GM12892 (cell line): Measurements from ENCODE around the gene B3GNT9.

Source experiments
- DNase-seq: peaks from one replicate; pipeline ENCODE4 v3.0.0; 2011; ENCODE audit not compliant: insufficient read length
- FAIRE-seq: peaks from 2 replicates; lab custom pipeline; 2011; peaks lifted over from hg19 to GRCh38; lab: Jason Lieb, UNC
- POLR2A ChIP-seq: IDR thresholded peaks from 2 replicates; pipeline ENCODE4 v1.6.1; 2011; ENCODE audit warnings: low read depth, low read length, control low read depth
- POLR2AphosphoS5 ChIP-seq: IDR thresholded peaks from 2 replicates; pipeline ENCODE4 v1.6.1; 2011; ENCODE audit warnings: low read depth, low read length, control low read depth
- TAF1 ChIP-seq: IDR thresholded peaks from 2 replicates; pipeline ENCODE4 v1.6.1; 2011; ENCODE audit warnings: low read depth, mild to moderate bottlenecking, control low read depth, low read length, borderline replicate concordance

B3GNT9 gene

DNA sequence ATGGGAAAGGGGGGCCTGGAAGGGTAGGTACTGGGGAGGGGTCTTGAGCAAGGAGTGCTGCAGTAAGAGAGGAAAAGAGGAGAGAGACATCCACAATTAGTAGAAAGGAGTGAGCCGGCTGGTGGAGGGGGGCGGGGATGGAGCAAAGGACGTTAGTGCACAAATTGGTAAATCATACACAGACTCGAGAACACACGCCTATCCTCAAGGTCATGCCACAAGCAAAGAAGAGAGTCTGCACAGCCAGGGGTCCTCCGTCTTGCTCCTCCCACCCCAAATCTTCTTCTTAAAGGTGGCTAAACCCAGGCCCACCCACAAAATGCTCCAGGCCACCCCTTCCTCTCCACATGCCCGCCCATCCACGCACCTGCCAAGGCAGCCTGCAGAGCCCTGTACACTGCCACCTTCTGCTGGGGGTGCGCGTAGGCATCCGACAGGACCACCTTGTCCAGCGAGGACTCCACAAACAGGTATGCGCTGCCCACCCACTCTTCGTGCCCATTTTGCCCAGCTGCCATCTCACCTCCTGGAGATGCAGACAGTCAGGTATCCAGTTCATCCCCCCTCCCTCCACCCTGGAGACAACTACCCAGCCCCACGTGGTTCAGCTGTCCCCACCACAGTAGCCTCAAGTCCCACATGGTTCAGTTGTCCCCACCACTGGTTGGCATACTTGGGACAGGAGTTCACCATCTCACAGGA lies 5.5 kb upstream of the B3GNT9 start:
- FAIRE-seq (no peak), DNase-seq (no peak)
- TF ChIP-seq POLR2A (no peak), TAF1 (no peak), POLR2AphosphoS5 (no peak)

- TF ChIP-seq POLR2AphosphoS5 (no peak), TAF1 (no peak), POLR2A (no peak)
- DNase-seq (peak; percentile 95), FAIRE-seq (peak; percentile 87)
Measured at GRCh38 chr16:67155295-67156142, 4.7 kb upstream of the B3GNT9 start.

DNA sequence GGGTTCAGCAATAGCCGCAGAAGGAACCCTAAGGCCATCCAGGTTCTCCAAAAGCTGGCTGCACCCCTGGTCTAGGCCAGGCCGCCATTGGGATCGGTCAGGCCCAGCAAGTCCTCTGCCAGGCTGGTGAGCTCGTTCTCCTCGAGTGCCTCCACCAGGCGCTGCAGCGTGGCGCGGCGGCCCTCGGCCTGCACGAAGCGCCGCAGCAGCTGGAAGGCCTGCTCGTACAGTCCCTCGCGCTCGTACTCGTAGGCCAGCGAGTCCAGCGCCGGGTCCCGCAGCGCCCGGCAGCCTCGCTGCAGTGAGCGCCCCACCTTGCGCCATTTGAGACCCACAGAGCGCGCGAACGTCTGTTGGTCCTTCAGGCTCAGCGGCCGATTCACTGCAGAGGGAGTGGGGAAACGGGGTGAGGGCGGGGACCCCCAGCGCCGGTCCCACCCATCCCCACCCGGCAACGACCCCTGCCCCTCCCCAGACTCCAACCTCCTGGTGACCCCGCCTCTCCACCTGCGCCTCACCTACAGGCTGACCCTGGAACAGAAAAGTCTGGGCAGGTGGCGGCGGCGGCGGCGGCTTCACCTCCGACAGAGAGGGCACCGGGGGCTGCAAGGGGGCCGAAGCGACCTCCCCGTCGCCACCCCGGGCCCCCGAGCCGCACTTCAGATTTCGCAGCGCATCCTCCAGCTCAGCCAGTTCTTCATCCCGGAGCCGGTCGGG lies 3.9 kb upstream of the B3GNT9 start:
- DNase-seq (no peak), FAIRE-seq (no peak)
- TF ChIP-seq POLR2AphosphoS5 = no peak
- TF ChIP-seq TAF1 = no peak
- TF ChIP-seq POLR2A = no peak

DNA sequence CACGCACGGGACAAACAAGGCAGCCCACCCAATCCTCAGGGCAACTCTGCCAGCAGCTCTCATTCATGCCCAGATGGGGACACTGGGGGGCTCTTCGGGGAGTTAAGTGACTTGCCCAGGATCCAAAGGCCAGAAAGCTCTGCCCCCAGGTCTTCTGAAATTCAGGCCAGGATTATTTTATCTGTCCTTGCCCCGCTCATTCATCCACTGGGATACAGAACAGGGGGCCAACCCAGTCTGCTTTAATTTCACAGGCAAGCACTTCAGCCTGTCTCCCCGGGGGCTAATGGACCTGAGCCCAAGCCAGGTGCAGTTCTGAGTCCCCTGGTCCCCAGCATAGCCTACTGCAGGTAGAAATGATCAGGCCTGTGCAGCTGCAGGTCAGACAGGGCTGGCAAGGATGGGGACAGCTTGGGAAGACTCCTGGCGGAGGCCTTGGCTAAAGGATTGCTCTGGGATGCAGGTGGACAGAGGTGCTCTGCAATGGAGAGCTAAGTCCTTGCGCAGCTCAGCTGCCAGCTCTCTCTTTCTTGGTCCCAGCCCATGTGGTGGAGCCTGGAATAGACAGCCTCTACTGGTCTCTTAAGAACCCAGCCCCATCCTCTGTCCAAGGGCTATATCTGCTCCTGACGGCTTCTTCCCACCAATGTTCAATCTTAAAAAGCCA lies 766 bp upstream of the B3GNT9 start:
- FAIRE-seq (no peak), DNase-seq (no peak)
- TF ChIP-seq POLR2A = no peak
- TF ChIP-seq POLR2AphosphoS5 = no peak
- no peak for TF ChIP-seq TAF1

GRCh38 chr16:67150047-67150832 lies 558 bp downstream of the B3GNT9 start:
- FAIRE-seq = peak; percentile 92

GRCh38 chr16:67149276-67150046 lies 1.3 kb downstream of the B3GNT9 start:
- DNase-seq (no peak), FAIRE-seq (no peak)
- no peak for TF ChIP-seq TAF1
- no peak for TF ChIP-seq POLR2A
- TF ChIP-seq POLR2AphosphoS5 = no peak

More at GRCh38 chr16:67150047-67150832, 558 bp downstream of the B3GNT9 start:
- TF ChIP-seq POLR2AphosphoS5 = no peak; the same call in 1 of the 2 replicates
- TF ChIP-seq POLR2A = no peak
- TF ChIP-seq TAF1 = no peak
- DNase-seq = peak; percentile 70

- FAIRE-seq = no peak
- no peak for DNase-seq
- TF ChIP-seq POLR2AphosphoS5 (no peak), TAF1 (no peak), POLR2A (no peak)
Measured at GRCh38 chr16:67148656-67149275, 2.0 kb downstream of the B3GNT9 start.

- FAIRE-seq (no peak), DNase-seq (no peak)
- TF ChIP-seq POLR2A (no peak), POLR2AphosphoS5 (no peak), TAF1 (no peak)
Measured at GRCh38 chr16:67148221-67148620, 2.6 kb downstream of the B3GNT9 start.

DNA sequence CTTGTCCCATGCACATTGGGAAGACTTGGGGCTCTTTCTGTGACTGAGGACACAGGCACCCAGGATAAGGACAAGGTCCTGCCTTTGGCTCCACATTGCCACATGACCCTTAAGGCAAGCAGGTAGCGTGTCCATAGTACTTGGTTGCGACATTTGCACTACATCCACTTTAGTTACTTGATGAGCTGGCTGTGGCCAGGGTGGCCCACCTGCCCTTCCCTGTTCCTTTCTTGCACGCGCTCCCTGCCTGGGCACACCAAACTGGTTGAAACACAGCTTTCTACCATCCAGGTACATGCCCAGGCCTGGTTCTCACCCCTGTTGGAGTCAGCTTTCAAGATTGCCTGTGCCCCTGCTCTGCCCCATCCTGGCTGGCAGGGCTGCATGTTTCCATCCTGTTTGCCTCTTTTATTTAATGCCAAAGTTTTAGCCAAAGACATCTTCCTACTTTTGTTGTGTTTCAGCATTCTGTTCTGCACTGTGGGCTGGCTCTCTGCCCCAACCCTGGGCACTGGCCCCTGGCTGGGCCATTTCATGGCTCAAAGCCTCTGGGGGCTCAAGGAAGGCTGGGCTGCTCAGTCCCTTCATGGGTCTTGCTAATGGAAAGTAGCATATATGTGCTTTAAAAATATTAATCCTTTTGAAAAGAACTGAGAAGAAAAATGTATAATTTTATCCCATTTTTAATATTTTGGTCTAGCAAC lies 3.2 kb downstream of the B3GNT9 start:
- TF ChIP-seq POLR2A = no peak
- TF ChIP-seq TAF1 = no peak
- no peak for TF ChIP-seq POLR2AphosphoS5
- no peak for DNase-seq
- FAIRE-seq = no peak
